ENCODE results near the gene SYNDIG1L. TPM values are rescaled to one million over a fixed set of nuclear protein-coding genes. Genes with fewer than 3 reads are reported as not detected.
A peak's percentile ranks its signal among the peaks of the same experiment; 100 is the strongest.
"Not testable (repeated sequence)": the region's sequence is repeated elsewhere in the genome, so short reads cannot be mapped to it uniquely, and the experiment has no call there.

SYNDIG1L gene
- total RNA-seq, 2 donors from 2014 or later: not detected

DNA sequence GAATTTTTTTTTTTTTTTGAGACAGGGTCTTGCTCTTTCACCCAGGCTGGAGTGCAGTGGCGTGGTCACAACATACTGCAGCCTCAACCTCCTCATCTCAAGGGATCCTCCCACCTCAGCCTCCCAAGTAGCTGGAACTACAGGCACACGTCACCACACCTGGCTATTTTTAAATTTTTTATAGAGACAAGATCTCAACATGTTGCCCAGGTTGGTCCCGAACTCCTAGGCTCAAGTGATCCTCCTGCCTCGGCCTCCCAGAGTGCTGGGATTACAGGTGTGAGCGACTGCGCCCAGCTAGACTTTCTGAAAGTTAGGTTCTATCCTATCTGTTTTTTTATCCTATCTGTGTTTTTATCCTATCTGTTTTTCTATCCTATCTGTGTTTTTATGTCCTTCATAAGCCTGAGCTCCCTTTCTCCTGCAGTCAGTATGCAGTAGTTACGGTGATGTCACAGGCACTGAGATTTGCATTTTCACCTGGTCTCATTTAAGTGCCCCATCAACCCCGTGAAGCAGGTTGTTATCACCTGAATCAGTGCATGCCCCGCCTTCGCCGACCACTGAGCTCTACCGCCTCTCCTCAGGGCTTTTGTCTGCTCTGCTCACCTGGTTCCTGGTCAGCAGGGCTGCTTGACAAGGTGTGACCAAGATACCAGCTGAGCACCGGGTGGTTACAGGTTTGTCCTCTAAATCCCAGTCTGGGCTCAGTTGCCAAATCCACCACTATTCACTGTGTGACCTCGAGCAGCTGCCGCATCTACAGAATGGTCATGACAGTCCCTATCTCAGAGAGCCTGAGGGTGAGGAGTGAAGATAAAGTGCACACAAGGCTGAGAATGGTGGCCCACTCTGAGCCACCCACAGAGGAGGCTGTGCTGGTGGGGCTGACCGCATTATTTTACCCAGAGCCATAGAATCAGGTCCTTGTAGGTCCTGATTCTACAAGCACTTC is 33.1 kb downstream of the SYNDIG1L start:
- DNase-seq (ENCODE audit: low spot score in 2 of 2) (no peak), ATAC-seq (no peak)
- no peaks in the 10 kb centered on the region for H3K36me3 Mint-ChIP-seq
- H3K9me3 Mint-ChIP-seq: no peaks in the 10 kb centered on the region
- no peak overlapping the region for H3K27ac Mint-ChIP-seq

DNA sequence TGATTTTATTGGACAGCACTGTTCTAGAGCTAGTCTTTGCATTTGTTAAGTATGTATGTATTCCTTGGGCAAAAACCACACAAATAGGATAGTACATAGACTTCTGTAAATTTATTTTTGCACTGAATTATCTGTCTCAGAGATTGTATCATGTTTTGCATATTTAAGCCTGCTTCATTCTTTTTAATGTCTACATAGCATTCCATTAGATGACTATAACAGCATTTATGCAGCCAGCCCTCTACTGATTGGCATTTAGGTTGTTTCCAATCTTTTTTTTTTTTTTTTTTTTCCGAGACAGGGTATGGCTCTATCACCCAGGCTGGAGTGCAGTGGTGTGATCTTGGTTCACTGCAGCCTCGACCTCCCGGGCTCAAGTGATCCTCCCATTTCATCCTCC is 34.5 kb downstream of the SYNDIG1L start:
- no peaks in the 10 kb centered on the region for H3K9me3 Mint-ChIP-seq
- H3K36me3 Mint-ChIP-seq: no peaks in the 10 kb centered on the region
- DNase-seq (ENCODE audit: low spot score in 2 of 2) (no peak), ATAC-seq (no peak)
- no peak overlapping the region for H3K27ac Mint-ChIP-seq

DNA sequence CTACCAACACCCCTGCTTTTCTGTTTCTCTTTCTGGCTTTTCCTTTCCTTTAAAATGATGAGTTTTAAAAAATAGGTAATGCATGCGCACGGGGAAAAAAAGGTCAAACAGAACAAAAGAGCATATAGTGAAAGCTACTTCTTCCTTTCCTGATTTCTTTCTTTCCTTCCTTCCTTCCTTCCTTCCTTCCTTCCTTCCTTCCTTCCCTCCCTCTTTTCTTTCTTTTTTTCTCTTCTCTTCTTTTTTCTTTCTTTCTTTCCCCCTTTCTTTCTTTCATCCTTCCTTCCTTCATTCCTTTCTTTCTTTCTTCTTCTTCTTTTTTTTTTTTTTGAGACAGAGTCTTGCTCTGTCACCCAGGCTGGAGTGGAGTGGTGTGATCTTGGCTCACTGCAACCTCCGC is 35.5 kb downstream of the SYNDIG1L start:
- not testable (repeated sequence) for ATAC-seq; DNase-seq (ENCODE audit: low spot score in 2 of 2); H3K36me3 Mint-ChIP-seq; H3K9me3 Mint-ChIP-seq
- H3K27ac Mint-ChIP-seq: peak overlapping the region in 1 of 2 donors; percentile 4

DNA sequence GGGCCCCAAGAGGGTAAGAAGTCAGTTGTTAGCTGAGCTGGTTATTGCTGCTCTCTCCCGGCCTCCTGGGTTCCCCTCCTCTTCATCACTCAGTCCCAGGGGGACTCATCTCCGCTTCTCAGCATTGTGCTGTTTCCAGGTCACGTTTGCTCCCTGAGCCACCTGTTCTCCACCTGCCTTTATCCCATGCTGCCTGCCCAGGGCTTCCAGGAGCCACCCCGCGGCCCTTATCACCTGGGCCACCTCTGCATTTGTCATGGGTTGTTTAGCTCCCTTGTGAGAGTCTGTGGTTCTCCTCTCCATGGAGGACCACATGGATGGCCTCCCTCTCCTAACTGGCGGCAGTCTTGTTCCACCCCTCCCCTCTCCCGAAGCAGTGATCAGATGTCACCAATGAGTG is 36.0 kb downstream of the SYNDIG1L start:
- Mint-ChIP-seq H3K36me3 (no peaks in the 10 kb centered on the region), H3K27ac (peak overlapping the region in 1 of 2 donors; percentile 4), H3K9me3 (no peaks in the 10 kb centered on the region)
- no peak for ATAC-seq
- DNase-seq (ENCODE audit: low spot score in 2 of 2): no peak

DNA sequence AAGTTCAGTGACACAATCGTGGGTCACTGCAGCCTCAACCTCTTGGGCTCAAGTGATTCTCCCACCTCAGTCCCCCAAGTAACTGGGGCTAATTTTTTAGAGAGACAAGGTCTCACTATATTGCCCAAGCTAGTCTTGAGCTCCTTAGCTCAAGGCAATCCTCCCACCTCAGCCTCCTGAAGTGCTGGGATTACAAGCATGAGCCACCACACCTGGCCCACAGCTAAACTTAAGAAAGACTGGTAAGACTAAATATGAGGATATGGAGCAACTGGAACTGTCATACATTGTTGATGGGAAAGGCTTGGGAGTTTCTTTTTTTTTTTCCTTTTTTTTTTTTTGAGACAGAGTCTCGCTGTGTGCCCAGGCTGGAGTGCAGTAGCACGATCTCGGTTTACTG is 43.8 kb downstream of the SYNDIG1L start:
- H3K36me3 Mint-ChIP-seq: no peaks in the 10 kb centered on the region
- DNase-seq (ENCODE audit: low spot score in 2 of 2): no peak
- H3K9me3 Mint-ChIP-seq: no peaks in the 10 kb centered on the region
- no peak overlapping the region for H3K27ac Mint-ChIP-seq
- ATAC-seq: no peak

DNA sequence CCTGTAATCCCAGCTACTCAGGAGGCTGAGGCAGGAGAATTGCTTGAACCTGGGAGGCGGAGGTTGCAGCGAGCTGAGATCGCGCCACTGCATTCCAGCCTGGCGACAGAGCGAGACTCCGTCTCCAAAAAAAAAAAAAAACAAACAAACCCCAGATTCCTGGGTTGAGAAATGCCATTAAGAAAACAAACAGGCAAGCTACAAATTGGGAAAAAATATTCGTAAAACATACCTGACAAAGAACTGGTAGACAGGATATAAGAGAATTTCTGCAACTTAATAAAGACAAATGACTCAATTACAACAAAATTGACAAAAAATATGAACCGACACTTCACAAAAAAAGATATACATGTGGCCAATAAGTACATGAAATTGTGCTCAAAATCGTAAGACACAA is 44.4 kb downstream of the SYNDIG1L start:
- not testable (repeated sequence) for H3K36me3 Mint-ChIP-seq

DNA sequence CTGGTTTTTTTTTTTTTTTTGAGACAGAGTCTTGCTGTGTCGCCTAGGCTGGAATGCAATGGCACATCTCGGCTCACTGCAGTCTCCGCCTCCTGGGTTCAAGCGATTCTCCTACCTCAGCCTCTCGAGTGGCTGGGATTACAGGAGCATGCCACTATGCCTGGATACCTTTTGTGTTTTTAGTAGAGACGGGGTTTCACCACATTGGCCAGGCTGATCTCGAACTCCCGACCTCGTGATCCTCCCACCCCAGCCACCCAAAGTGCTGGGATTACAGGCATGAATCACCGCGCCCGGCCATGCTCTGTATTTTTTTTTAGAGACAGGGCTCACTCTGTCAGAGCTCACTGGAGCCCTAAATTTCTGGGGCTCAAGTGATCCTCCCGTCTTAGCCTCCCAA is 45.2 kb downstream of the SYNDIG1L start:
- no peak for DNase-seq (ENCODE audit: low spot score in 2 of 2)
- Mint-ChIP-seq H3K27ac (no peak overlapping the region), H3K36me3 (no peaks in the 10 kb centered on the region), H3K9me3 (no peaks in the 10 kb centered on the region)
- no peak for ATAC-seq

More for the DNA sequence above, 44.4 kb downstream of the SYNDIG1L start:
- not testable (repeated sequence) for DNase-seq (ENCODE audit: low spot score in 2 of 2); H3K27ac Mint-ChIP-seq; H3K9me3 Mint-ChIP-seq; ATAC-seq

DNA sequence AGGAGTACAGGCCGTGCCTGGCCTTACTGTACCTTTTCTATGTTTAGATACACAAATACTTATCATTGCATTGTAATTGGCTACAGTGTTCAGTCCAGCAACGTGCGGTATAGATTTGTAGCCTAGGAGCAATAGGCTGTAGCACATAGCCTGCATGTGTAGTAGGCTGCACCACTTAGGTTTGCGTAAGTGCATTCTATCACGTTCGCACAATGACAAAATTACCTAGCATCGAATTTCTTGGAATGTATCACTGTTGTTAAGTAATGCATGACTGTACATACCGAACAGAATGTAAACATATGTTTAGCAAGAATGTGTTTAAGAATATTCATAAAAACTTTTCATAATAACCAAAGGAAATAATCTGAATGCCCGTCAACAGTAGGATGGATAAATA is 45.8 kb downstream of the SYNDIG1L start:
- DNase-seq (ENCODE audit: low spot score in 2 of 2) (no peak), ATAC-seq (no peak)
- no peaks in the 10 kb centered on the region for H3K36me3 Mint-ChIP-seq
- no peaks in the 10 kb centered on the region for H3K9me3 Mint-ChIP-seq
- no peak overlapping the region for H3K27ac Mint-ChIP-seq

DNA sequence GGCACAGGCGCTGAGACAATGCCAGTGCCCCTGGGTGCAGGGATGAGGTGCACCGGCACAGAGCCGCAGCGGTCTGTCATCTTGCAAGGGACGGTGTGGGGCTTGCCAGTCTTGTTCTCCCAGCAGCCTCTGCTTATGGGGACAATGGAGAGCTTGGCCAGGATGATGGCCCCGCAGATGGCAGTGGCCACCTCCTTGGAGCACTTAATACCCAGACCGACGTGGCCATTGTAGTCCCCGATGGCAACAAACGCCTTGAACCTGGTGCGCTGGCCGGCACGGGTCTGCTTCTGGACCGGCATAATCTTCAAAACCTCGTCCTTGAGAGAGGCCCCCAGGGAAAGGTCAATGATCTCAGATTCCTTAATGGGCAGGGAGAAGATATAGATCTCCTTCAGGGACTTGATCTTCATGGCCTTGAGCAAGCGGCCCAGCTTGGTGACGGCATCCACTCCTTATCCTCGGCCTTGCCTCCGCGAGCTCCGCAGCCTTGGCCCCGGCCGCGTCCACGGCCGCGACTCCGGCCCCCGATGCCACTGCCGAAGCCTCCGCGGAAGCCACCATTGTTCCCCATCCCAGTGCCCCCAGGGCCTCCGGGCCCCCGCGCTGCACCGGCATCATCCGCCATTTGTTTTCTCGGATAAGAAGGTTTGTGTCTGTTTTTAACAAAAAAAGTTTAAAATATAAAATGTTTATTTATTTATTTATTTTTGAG is 47.9 kb downstream of the SYNDIG1L start:
- DNase-seq (ENCODE audit: low spot score in 2 of 2): no peak
- Mint-ChIP-seq H3K27ac (no peak overlapping the region), H3K9me3 (no peaks in the 10 kb centered on the region), H3K36me3 (no peaks in the 10 kb centered on the region)
- ATAC-seq: no peak

DNA sequence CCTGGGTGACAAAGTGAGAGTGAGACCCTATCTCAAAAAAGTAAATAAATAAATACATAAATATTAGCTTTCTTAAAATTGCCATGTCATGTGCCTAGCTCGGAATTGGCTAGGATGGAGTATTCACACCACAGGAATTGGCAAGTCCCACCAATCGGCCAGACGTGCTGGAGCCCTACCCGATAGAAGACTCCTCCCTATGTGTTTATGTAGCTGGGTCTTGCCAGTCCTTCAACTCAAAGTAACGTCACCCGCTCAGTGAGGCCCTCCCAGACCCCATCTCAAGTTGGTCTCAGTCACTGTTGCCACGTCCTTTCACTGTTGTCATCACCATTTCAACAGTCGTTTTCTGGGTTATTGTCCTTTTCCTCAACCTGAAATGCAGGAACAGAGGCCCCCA is 57.6 kb downstream of the SYNDIG1L start:
- Mint-ChIP-seq H3K9me3 (no peaks in the 10 kb centered on the region), H3K27ac (no peak overlapping the region), H3K36me3 (no peaks in the 10 kb centered on the region)
- no peak for DNase-seq (ENCODE audit: low spot score in 2 of 2)
- no peak for ATAC-seq

DNA sequence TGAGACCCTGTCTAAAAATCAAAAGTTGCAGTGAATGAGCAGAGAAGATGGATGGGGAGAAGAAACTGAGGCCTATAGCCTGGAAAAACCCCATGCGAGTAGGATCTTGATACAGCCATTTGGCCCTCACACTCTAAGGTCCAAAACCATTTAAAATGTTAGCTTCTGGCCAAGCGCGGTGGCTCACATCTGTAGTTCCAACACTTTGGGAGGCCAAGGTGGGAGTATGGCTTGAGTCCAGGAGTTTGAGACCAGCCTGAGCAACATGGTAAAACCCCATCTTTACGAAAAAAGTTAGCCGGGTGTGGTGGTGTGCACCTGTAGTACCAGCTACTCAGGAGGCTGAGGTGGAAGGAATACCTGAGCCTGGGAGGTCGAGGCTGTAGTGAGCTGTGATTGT is 58.0 kb downstream of the SYNDIG1L start:
- DNase-seq (ENCODE audit: low spot score in 2 of 2): no peak
- no peak overlapping the region for H3K27ac Mint-ChIP-seq
- no peaks in the 10 kb centered on the region for H3K36me3 Mint-ChIP-seq
- no peak for ATAC-seq
- no peaks in the 10 kb centered on the region for H3K9me3 Mint-ChIP-seq

DNA sequence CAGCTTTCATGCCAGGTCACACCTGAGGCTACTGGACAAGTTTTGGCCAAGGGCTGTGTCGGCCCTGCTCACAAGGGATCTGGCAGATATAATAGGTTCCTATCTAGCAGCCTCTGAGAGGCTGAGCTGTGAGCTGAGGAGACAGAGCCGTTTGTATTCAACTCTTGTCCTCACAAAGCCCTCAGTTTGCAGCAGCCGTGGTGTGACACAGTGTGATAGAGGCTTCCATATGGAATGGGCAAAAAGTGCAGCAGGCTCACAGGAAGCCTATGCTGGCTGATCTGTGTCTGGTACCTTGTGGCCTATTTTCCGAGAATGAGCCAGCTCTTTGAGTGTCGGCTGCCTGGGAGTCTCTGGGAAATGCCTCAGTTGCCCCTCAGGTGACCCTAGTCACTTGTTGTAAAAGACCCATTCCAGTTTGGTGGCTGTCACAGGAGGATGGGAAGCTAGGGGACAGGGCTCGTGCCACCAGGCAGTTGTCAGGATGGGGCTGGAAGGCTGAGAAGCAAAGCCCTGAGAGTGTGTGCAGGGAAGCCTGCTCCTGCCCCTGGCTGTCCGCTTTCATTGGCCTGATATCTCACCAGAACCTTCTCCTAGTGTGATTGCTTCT is 61.6 kb downstream of the SYNDIG1L start:
- no peak for ATAC-seq
- no peak overlapping the region for H3K27ac Mint-ChIP-seq

DNA sequence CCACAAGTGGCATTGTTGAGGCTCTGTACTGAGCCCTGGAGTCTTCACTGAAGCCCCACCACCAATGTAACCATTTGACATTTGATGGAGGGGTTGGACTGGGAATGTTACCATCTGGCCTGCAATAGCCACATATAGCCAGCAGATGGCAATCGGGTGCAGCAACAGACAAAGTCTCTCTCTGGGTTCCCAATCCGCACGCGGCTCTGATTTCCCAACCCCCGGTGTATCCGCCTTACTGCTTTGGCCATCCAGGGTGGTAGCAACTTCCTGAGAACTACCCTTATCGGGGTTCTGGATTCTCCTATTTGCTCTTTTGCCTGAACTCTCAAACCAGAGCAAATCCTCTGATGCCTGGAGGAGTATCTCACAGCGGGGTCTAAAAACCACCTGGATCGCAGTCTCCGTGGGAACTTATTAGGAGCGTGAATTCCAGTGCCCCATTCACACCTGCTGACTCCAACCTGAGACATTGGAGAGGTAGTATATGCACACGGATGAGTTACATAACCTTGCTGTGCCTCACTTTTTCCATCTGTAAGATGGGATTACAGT is 63.6 kb downstream of the SYNDIG1L start:
- H3K36me3 Mint-ChIP-seq: no peaks in the 10 kb centered on the region
- peak; percentile 67 to 68 for ATAC-seq

More for the DNA sequence above, 61.6 kb downstream of the SYNDIG1L start:
- DNase-seq (ENCODE audit: low spot score in 2 of 2): no peak
- H3K36me3 Mint-ChIP-seq: no peaks in the 10 kb centered on the region
- no peaks in the 10 kb centered on the region for H3K9me3 Mint-ChIP-seq

DNA sequence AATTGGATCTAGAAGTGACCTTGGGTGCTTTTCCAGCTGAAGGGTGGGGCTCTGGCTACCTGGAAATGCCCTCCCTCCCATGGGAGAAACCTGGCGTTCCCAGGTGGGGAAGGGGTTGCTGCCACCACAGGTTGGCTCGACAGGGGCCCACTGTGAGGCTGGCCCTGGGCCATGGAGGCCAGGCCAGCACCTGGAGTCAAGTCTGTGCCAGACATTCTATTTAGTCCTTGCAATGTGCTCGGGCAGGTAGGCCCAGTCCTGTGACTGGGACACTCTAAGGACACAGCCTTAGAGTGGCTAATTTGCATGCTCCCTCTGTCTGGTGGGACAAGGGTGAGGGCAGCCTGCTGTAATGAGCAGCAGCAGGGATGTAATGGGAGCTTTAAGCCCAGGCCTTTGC is 65.8 kb downstream of the SYNDIG1L start:
- H3K9me3 Mint-ChIP-seq: no peaks in the 10 kb centered on the region
- DNase-seq (ENCODE audit: low spot score in 2 of 2): no peak
- no peaks in the 10 kb centered on the region for H3K36me3 Mint-ChIP-seq
- ATAC-seq: no peak
- no peak overlapping the region for H3K27ac Mint-ChIP-seq

More for the DNA sequence above, 63.6 kb downstream of the SYNDIG1L start:
- Mint-ChIP-seq H3K9me3 (no peaks in the 10 kb centered on the region), H3K27ac (no peak overlapping the region)
- peak; percentile 59 to 68 for DNase-seq (ENCODE audit: low spot score in 2 of 2)

DNA sequence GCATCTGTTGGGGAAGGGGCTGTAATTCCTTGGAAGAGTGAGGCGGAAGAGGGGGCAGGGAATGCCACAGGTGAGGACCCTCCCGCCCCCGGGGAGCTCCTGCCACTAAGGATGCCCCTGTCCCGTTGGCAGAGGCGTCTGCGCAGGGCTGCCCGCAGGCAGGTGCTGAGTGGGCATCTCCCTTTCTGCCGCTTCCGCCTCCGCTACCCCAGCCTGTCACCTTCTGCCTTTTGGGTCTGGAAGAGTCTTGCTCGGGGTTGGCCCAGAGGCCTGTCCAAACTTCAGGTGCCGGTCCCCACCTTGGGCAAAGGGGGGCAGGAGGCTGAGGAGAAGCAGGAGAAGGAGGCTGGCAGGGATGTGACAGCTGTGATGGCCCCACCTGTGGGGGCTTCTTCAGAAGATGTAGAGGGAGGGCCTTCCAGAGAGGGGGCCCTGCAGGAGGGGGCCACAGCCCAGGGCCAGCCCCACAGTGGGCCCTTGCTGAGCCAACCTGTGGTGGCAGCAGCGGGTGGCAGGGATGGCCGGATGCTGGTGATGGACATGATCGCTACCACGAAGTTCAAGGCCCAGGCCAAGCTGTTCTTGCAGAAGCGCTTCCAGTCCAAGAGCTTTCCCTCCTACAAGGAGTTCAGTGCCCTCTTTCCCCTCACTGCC is 67.7 kb downstream of the SYNDIG1L start:
- no peaks in the 10 kb centered on the region for H3K9me3 Mint-ChIP-seq
- DNase-seq (ENCODE audit: low spot score in 2 of 2) (no peak), ATAC-seq (no peak)
- H3K27ac Mint-ChIP-seq: no peak overlapping the region
- H3K36me3 Mint-ChIP-seq: no peaks in the 10 kb centered on the region

DNA sequence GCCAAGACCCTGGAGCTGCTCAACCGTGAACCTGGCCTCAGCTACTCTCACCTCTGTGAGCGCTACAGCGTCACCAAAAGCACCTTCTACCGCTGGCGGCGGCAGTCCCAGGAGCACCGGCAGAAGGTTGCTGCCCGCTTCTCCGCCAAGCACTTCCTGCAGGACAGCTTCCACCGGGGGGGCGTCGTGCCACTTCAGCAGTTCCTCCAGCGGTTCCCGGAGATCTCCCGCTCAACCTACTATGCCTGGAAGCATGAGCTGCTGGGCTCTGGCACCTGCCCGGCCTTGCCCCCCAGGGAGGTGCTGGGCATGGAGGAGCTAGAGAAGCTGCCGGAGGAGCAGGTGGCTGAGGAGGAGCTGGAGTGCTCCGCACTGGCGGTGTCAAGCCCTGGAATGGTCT is 68.4 kb downstream of the SYNDIG1L start:
- Mint-ChIP-seq H3K9me3 (no peaks in the 10 kb centered on the region), H3K27ac (no peak overlapping the region), H3K36me3 (no peaks in the 10 kb centered on the region)
- ATAC-seq: no peak
- DNase-seq (ENCODE audit: low spot score in 2 of 2): no peak
